GM23338 (cell line): ENCODE measurements around the gene MINDY4.

Experiments
- CTCF ChIP-seq, 2 experiments: fragments of 200-600 bp in 1 of 2; sonication (generic) in 1 of 2; conservative IDR thresholded peaks; 2 replicates each; pipeline versions ENCODE4 v1.5.1 to v1.6.1; 2016 to 2017; ENCODE audit warnings: antibody characterized with exemption in 2 of 2, low read depth in 2 of 2, mild to moderate bottlenecking in 2 of 2, moderate library complexity in 1 of 2
- EZH2 ChIP-seq: fragments of 200-600 bp; sonication (generic); IDR thresholded peaks from one replicate; pipeline ENCODE4 v1.8.0; 2017; ENCODE audit warnings: antibody characterized with exemption, mild to moderate bottlenecking, low read depth; ENCODE audit not compliant: unreplicated experiment
- ZNF114 ChIP-seq: fragments of 250-450 bp; sonication (Bioruptor Pico); IDR thresholded peaks from 2 replicates; pipeline ENCODE4 v1.5.0; 2020; ENCODE audit warnings: mild to moderate bottlenecking, moderate library complexity

GRCh38 chr7:30870821-30871518 is 99.8 kb downstream of the MINDY4 start:
- TF ChIP-seq CTCF (conservative IDR thresholded peaks at IDR 0.05; ENCODE audit: low read depth in 2 of 2), result no peak
- TF ChIP-seq ZNF114 (CRISPR knock-in tag), result no peak
- no peak for TF ChIP-seq EZH2
